ENCODE data around the gene NTN4.
"Not testable (repeated sequence)": the region's sequence is repeated elsewhere in the genome, so short reads cannot be mapped to it uniquely, and the experiment has no call there.

The NTN4 gene

DNA sequence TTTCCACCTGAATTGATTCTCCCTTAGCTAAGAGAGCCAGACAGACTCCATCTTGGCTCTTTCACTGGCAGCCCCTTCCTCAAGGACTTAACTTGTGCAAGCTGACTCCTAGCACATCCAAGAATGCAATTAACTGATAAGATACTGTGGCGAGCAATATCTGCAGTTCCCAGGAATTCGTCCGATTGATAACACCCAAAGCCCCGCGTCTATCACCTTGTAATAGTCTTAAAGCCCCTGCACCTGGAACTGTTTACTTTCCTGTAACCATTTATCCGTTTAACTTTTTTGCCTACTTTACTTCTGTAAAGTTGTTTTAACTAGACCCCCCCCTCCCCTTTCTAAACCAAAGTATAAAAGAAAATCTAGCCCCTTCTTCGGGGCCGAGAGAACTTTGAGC is 44.5 kb downstream of the NTN4 start:
- not testable (repeated sequence) for DNase-seq (ENCODE audit: low spot score)

GRCh38 chr12:95742586-95742985 is 48.0 kb downstream of the NTN4 start:
- DNase-seq (ENCODE audit: low spot score): no peak

DNA sequence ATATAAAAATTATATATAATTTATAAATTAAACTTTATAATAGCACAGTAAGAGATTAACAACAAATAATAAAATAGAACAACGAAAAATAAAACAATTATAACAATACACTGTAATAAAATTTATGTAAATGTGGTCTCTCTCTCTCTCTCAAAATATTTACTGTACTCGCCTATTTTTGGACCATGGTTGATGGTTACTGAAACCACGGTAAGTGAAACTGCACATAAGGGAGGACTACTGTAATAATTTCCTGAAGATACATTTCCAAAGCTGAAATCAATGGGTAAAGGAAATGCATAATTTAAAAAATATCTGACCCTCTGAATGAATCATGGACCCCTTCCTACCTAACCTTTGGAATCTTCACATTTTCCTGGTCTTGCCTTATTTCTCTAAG is 48.9 kb downstream of the NTN4 start:
- DNase-seq (ENCODE audit: low spot score): no peak

GRCh38 chr12:95740751-95741150 is 49.8 kb downstream of the NTN4 start:
- DNase-seq (ENCODE audit: low spot score): no peak

DNA sequence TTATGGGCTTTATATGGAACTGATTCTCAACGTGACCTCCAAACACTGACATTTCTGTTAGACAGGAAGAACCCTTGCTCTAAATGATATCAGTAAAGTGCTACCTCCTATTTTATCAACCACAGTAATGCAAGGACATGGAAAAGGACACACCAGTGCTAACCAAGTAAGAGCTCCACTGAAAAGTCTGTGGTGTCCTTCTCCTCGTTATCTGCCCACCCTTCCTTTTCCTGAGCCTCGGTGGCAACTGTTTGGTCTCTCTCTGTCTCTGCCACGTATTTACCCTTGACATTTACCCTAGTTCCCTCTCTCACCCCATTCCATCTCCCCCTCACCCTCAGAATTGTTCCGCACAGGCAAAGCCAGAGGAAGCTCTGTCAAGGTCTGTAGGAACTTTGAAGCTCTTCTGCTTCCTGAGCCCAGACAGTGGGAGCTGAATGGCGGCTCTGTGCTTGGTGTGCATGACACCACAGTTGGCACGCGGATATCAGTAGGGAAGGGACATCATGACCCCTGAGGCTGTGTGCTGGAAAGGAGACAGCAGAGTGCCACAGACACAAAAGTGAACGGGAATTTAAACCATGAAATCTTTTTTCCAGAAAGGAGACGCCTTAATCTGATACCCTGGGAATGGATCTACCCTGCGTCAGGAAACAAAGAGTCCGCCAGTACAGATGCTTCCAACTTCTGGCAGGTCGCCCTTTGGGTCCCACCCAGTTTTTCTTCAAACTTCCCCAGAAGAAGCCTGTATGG is 50.8 kb downstream of the NTN4 start:
- no peak for DNase-seq (ENCODE audit: low spot score)

- DNase-seq (ENCODE audit: low spot score): no peak
Observed at GRCh38 chr12:95738024-95738611, 52.4 kb downstream of the NTN4 start.

- DNase-seq (ENCODE audit: low spot score): no peak
Observed at GRCh38 chr12:95736631-95737030, 53.9 kb downstream of the NTN4 start.

DNA sequence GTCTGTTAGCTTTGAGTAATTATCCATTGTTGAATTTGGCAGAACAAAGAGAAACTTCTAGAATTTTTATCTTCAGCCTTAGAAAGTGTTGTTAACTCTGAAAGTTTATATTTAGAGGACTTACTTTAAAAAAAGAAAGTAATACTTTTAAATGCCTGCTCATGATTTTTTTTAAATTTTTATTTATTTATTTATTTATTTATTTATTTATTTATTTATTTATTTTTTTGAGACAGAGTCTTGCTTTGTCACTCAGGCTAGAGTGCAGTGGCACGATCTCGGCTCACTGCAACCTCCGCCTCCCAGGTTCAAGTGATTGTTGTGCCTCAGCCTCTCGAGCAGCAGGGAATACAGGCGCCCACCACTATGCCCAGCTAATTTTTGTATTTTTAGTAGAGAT is 54.8 kb downstream of the NTN4 start:
- not testable (repeated sequence) for DNase-seq (ENCODE audit: low spot score)

DNA sequence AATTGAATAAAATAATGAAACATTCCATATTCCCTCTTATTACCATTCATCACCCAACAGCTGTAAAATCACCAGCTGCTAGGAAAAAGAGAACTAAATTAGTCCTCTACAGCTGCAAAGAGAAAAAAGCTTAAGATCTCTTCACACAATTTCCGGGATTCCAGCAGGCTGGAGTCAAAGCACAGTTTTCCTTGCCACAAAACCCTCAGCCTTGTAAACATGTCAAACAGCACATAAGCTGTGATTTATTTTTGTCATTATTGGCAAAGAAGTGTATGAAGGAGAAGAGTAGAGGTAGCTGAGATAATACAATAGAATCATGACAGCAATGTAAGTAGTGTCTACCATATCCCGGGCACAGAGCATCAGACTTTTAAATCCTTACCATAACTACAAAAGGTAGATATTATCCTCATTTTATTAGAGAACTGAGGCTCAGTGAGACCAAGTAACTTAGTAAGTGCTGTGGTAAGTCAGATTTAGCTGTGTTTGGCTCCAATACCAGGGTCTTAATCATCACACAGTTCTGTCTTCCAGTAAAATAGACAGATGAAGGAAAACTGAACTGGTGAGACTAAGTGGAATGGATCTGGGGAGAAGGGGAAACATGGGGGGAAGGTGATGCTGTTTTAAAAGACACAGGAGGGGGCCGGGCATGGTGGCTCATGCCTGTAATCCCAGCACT is 57.3 kb downstream of the NTN4 start:
- DNase-seq (ENCODE audit: low spot score): no peak

GRCh38 chr12:95731519-95731958 is 59.0 kb downstream of the NTN4 start:
- DNase-seq (ENCODE audit: low spot score): no peak

GRCh38 chr12:95730457-95730856 is 60.1 kb downstream of the NTN4 start:
- DNase-seq (ENCODE audit: low spot score): no peak

- DNase-seq (ENCODE audit: low spot score): no peak
Observed at GRCh38 chr12:95726903-95727302, 63.7 kb downstream of the NTN4 start.

DNA sequence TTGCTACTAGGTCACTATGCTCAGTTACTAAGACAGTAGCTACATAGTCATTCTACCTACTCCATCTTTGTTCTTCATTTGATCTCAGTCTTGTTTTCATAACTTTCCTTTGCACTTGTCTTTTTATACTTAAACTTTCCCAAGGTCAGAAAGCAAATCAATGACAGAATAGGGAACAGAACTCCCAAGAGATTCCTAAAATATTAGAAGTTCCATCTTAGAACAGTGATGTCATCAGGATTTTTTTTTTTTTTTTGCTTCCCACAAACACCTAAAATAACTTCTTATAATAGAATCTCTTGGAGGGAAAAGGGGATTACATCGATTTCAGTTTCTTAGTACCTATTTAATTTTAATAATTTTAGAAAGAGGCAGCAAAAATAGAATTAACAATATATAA is 65.8 kb downstream of the NTN4 start:
- DNase-seq (ENCODE audit: low spot score): no peak

DNA sequence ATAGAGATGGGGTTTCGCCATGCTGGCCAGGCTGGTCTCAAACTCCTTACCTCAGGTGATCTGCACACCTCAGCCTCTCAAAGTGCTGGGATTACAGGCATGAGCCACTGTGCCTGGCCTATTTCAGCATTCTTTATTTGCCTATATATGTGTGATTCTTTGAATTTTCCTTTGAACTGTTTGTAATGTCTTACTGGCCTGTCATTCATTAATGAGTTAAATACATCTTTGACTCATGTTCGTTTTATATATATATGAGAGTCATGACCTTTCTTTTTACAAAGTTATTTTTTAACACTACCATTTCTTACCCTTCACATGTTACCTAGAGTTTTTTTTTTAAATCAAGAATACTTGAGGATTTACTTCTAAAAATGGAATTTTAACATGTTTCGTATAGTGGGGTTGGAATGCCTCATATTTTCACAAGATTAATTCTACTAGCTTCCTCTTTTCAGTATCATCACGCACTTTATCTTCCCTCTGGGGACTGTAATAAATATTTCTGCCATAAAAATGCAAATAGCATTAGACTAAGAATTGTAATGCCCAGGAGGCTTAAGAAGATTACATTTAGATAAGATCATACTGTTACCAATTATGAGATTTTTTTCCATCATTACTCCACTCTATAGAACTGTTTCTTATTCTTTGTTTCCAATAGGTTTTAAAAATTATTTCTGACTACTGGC is 66.7 kb downstream of the NTN4 start:
- DNase-seq (ENCODE audit: low spot score): no peak

DNA sequence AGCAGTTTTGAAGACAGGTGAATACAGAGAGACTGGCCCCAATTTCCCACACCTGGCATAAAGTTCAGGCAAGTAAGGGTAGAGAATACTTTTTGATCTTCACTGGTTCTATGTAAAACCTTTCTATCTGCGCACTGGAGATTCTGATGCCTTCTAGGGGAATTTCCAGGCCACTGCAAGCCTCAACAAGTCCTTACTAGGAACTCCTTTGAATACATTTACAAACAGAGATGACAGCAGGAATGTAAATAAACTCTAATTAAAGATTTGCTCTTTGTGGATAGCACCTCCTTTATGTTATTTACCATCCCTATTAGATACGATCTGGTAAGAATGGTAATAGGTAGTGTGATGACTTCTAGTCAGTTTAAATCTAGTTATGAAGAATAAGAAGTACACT is 69.2 kb downstream of the NTN4 start:
- DNase-seq (ENCODE audit: low spot score): peak; percentile 8

DNA sequence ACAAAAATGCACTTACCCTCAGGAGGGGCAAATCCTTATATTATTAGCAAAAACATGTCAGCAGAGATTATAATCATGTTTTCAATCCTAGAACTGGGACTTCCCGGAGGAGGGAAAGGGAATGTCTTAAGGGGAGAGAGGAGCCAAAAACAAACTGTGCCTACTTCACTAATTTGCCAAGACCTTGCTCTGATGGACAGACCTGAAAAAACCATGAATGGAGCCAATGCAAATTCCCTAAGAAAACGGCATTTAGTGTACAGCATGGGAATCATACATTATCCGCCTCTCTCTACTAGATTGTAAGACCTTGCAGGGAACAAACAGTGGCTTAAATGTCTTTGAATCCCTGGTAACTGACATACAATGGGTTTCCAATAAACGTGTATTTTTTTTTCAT is 70.4 kb downstream of the NTN4 start:
- no peak for DNase-seq (ENCODE audit: low spot score)

- no peak for DNase-seq (ENCODE audit: low spot score)
Observed at GRCh38 chr12:95718772-95719171, 71.8 kb downstream of the NTN4 start.

- no peak for DNase-seq (ENCODE audit: low spot score)
Observed at GRCh38 chr12:95718006-95718431, 72.5 kb downstream of the NTN4 start.

- no peak for DNase-seq (ENCODE audit: low spot score)
Observed at GRCh38 chr12:95717316-95717928, 73.1 kb downstream of the NTN4 start.

- DNase-seq (ENCODE audit: low spot score): no peak
Observed at GRCh38 chr12:95715177-95715576, 75.4 kb downstream of the NTN4 start.

- DNase-seq (ENCODE audit: low spot score): no peak
Observed at GRCh38 chr12:95712269-95712668, 78.3 kb downstream of the NTN4 start.

DNA sequence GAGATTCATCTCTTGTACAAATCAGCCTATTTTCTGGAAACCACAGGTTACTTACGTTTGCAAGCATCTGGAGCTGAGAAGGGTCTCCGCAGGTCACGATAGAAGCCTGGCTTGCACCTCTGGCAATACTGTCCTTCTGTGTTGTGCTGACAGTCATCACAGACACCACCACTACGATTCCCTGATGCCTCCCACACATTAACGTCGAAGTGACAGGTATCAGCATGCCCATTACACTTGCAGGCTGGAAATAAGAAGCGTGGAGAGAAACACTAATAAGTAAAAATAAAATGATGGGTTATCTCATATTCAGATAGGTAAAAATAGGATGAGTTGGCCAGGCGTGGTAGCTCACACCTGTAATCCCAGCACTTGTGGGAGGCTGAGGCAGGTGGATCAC is 80.2 kb downstream of the NTN4 start:
- DNase-seq (ENCODE audit: low spot score): no peak

Data from RKO (cell line).